ENCODE measurements around the gene PIEZO1. TPM values are rescaled to one million over a fixed set of nuclear protein-coding genes. Genes with fewer than 3 reads are reported as not detected.

The PIEZO1 gene
- total and polyA plus RNA-seq, 9 of the 15 experiments (the other 6 are each of a cell fraction or from before 2014, with no cell fraction given): 3.6 to 432 (median 131) TPM

- Histone ChIP-seq H3K79me2 (ENCODE audit: control insufficient read depth, insufficient read depth, low read length) (no peaks in the 10 kb centered on the region), H3K4me3 (no peak overlapping the region), H3K27ac (ENCODE audit: extremely low read depth, low read depth, low read length) (no peak overlapping the region), H3K27me3 (ENCODE audit: control insufficient read depth in 2 of 2, insufficient read depth in 2 of 2, low read length in 2 of 2) (no peaks in the 10 kb centered on the region), H3K9me1 (ENCODE audit: control insufficient read depth, insufficient read depth, low read length) (no peaks in the 10 kb centered on the region), H3K9me3 (replicated peaks; ENCODE audit: control insufficient read depth, insufficient read depth, low read depth, low read length) (no peaks in the 10 kb centered on the region), H4K20me1 (replicated peaks; ENCODE audit: control insufficient read depth, insufficient read depth, low read length) (no peaks in the 10 kb centered on the region), H2AFZ (ENCODE audit: low read depth, low read length) (no peak overlapping the region), H3K4me1 (replicated peaks in 1 of 2; ENCODE audit: control insufficient read depth in 2 of 2, insufficient read depth in 2 of 2, low read length in 2 of 2) (peaks cover 0 to 45% of the 10 kb centered on the region in 2 experiments; a peak in 2 of 5 replicates), H3K4me2 (ENCODE audit: insufficient read depth, low read length) (no peak overlapping the region), H3K36me3 (ENCODE audit: control insufficient read depth, insufficient read depth, low read length) (no peaks in the 10 kb centered on the region), H3K9ac (ENCODE audit: insufficient read depth in 1 of 2, low read depth in 2 of 2, low read length in 2 of 2) (no peak overlapping the region)
- in situ Hi-C loops (cut with MboI): no loop called here
- FAIRE-seq: no peak
- CTCF ChIA-PET (ENCODE audit: low intra/inter-chr PET ratio): no interaction called here
- BruUV-seq (replicated peaks): no TSS peak
- WGBS (ENCODE audit: insufficient coverage, low coverage, missing lambda C conversion rate): 73% methylated on average over 21 of the region's 24 CpGs
- intact Hi-C loops (cut with micrococcal nuclease): no loop called here
- POLR2A ChIA-PET: interaction anchor here (0.6 kb wide), 1 partner anchor 56 kb away, joined by 3 read pairs; no protein-coding TSS in a partner anchor
- ATAC-seq: no peak
- DNase-seq (ENCODE audit: extremely low read depth in 1 of 4, low spot score in 3 of 4): no peak
- TF ChIP-seq PREB (CRISPR knock-in tag; IDR thresholded peaks at IDR 0.05): no peak
- no peak for TF ChIP-seq BCLAF1 (IDR thresholded peaks at IDR 0.05; ENCODE audit: borderline replicate concordance in 1 of 2, control insufficient read depth in 1 of 2, low read depth in 2 of 2, low read length in 1 of 2)
- no peak for TF ChIP-seq IRF2 (CRISPR knock-in tag; IDR thresholded peaks at IDR 0.05)
- TF ChIP-seq E2F4 (CRISPR knock-in tag; IDR thresholded peaks at IDR 0.05; ENCODE audit: low read depth): no peak
- TF ChIP-seq ZNF740 (CRISPR knock-in tag; IDR thresholded peaks at IDR 0.05): no peak
- TF ChIP-seq ZNF740 (tag; IDR thresholded peaks at IDR 0.05): no peak
- TF ChIP-seq ZNF174 (CRISPR knock-in tag; IDR thresholded peaks at IDR 0.05): no peak
- no peak for TF ChIP-seq FOXA1 (IDR thresholded peaks at IDR 0.05; ENCODE audit: borderline replicate concordance)
- TF ChIP-seq ZNF165 (CRISPR knock-in tag; IDR thresholded peaks at IDR 0.05; ENCODE audit: borderline replicate concordance): no peak
- TF ChIP-seq MEF2A (IDR thresholded peaks at IDR 0.05; ENCODE audit: control insufficient read depth, low read depth, low read length): no peak
- no peak for TF ChIP-seq FOXO4 (CRISPR knock-in tag; IDR thresholded peaks at IDR 0.05)
Measured at GRCh38 chr16:88822281-88823040, 37.4 kb upstream of the PIEZO1 start.
